PC-9 (cell line): ENCODE measurements around the gene SLC9A3.

Experiments used
- CTCF ChIP-seq: fragments of 200-600 bp; sonication (generic); conservative IDR thresholded peaks from 2 replicates; pipeline ENCODE4 v1.6.1; 2017; ENCODE audit warnings: mixed run types, antibody characterized with exemption, mild to moderate bottlenecking, moderate library complexity
- EZH2 ChIP-seq: fragments of 200-600 bp; sonication (generic); IDR thresholded peaks from 2 replicates; pipeline ENCODE4 v1.8.0; 2017; ENCODE audit warnings: antibody characterized with exemption, low read depth

- no peak for TF ChIP-seq CTCF
- no peak for TF ChIP-seq EZH2
Observed at GRCh38 chr5:435156-435790, 89.0 kb downstream of the SLC9A3 start.
